AG09309 (cell line): ENCODE results near the gene SLFN14.

Experiments used
- DNase-seq: peaks from one replicate; pipeline ENCODE4 v3.0.0-alpha.2; 2010; ENCODE audit warnings: low read depth
- H3K4me3 ChIP-seq: 2 replicates; pipeline ENCODE4 v1.5.1; 2011; ENCODE audit warnings: mild to moderate bottlenecking, low read depth, low read length, moderate library complexity; ENCODE audit not compliant: control insufficient read depth
- TF ChIP-seq, protein P1 (sequence below): IDR thresholded peaks from 2 replicates; pipeline ENCODE4 v1.5.1; 2011; ENCODE audit warnings: mild to moderate bottlenecking, low read depth, low read length, inconsistent platforms; ENCODE audit not compliant: insufficient read depth, control insufficient read depth; ENCODE audit errors: missing control alignments

The SLFN14 gene

DNA sequence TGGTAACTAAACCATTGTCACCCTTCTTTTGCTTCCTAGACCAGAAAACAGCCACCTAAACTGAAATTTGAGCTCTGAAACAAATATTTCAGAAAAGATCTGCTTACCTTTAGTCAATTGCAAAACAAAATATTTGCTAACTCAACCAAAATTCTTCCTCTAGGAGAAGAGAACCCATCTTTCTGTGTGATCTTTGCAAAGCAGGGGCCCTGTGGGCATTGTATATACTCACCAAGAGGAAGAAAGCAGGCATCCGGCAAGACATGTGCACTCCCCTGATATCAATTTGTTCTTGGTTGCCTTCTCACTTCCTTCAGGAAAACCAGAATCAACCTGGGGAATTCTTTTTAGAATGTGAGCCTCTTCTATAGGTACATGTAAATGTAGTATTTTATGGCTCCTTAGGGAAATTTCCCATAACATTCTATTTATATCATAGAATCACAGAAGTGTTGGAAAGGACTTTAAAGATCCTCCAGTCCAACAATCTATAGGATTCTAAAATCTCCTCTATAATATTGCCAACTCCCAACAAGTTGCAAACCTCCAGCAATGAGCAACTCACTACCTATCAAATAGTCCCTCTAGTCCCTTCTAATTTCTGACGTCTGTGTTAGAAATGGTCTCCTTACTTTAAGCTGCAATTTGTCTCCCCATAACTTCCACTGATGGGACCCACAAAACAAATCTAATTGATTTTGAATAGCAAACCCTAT is 966 bp downstream of the SLFN14 start:
- TF ChIP-seq, protein P1, sequence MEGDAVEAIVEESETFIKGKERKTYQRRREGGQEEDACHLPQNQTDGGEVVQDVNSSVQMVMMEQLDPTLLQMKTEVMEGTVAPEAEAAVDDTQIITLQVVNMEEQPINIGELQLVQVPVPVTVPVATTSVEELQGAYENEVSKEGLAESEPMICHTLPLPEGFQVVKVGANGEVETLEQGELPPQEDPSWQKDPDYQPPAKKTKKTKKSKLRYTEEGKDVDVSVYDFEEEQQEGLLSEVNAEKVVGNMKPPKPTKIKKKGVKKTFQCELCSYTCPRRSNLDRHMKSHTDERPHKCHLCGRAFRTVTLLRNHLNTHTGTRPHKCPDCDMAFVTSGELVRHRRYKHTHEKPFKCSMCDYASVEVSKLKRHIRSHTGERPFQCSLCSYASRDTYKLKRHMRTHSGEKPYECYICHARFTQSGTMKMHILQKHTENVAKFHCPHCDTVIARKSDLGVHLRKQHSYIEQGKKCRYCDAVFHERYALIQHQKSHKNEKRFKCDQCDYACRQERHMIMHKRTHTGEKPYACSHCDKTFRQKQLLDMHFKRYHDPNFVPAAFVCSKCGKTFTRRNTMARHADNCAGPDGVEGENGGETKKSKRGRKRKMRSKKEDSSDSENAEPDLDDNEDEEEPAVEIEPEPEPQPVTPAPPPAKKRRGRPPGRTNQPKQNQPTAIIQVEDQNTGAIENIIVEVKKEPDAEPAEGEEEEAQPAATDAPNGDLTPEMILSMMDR: no peak
- no peak for DNase-seq

DNA sequence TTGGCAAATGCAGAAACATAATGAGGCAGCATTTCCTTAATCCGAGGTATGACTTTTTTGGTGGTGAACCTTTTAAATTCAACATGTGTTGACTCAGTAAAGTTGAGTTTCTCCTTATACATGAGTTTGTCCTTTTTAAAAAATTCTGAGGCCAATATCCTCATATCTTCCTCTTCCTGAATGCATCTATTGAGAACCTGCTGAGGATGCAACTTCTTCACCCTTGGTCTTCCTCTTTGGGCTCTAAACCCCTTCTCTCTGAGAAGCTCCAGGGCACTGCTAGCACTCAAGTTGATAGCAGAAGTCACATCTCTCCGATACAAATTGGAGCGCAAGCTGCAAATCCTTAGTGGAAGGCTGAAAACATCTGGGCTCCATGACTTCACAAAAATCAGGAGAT is 3.3 kb downstream of the SLFN14 start:
- H3K4me3 ChIP-seq: no peak overlapping the region
- DNase-seq: no peak
- TF ChIP-seq, protein P1: no peak

More for the DNA sequence above, 966 bp downstream of the SLFN14 start:
- no peak overlapping the region for H3K4me3 ChIP-seq

DNA sequence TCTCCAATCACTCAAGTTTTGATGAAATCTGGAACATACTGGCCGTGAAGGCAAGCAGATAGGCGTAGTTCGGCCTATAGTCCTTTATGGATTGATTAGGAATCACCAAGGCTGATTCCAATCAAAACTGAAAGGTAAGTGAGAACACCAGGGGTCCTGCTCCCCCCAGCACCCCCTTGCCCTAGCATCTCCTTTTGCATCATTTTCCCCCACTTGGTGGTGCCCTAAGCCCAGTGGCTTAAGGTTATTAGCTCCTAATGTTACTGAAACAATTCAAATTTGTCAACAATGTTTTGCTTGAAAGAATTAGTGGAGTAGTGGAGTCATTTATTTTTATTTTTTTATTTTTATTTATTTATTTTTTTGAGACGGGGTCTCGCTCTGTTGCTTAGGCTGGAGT is 4.9 kb downstream of the SLFN14 start:
- TF ChIP-seq, protein P1: peak; percentile 22
- no peak for DNase-seq
- no peak overlapping the region for H3K4me3 ChIP-seq

DNA sequence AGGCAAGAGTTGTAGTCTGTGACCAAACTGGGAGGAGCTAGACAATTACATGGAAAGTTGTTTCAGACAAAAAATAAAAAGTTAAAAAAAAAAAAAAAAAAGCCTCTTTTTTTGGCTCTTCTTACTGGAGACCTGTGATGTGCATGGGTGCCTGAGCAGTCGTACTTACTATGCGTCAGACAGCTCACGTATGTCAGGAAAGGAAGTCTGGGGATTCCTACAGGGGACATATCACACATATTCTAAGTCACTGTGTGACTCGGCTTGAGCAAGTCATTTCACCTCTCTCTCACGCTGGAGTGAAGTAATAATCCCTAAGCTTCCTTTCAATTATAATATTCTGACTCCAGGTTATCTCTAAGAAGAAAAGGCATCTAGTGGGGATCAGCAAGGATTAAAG is 6.0 kb downstream of the SLFN14 start:
- no peak overlapping the region for H3K4me3 ChIP-seq
- no peak for DNase-seq
- TF ChIP-seq, protein P1: no peak

DNA sequence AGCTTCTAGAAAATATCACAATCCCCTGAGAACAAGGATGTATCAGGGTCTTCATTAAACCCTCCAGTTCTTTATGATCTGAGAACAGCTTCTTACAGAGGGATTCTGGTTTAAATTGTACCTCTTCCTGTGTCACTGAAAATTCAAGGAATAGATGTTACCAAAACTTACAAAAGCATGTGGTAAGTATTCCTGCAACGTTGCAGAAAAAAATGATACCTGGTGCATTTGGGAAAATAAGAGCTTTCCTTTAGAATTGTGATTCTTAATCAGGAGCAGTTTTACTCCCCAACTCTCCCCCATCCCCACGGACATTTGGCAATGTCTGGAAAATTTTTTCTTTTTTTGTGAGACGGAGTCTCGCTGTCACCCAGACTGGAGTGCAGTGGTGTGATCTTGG is 7.3 kb downstream of the SLFN14 start:
- TF ChIP-seq, protein P1: no peak
- no peak for DNase-seq
- H3K4me3 ChIP-seq: no peak overlapping the region

DNA sequence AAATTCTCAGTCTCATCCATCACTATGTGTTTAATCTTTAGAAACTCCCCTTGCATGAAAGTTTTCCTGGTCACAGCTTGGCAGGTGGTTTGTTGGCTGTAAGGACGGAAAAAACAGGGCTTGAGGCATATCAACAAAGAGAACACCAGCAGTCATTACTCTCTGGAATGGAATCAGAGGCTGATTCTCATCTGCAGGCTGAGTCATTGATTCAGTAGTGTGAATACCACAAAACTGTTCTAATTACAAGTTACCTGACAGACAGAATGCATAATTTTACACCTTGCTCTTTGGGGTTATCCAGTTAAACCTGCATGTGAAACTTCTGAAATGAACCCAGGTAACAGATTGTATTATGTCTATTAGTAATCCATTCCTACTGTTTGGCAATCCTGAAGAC is 11.6 kb downstream of the SLFN14 start:
- H3K4me3 ChIP-seq: no peak overlapping the region
- no peak for DNase-seq
- TF ChIP-seq, protein P1: no peak
